ENCODE results near the gene KCNH1.

Gene KCNH1

DNA sequence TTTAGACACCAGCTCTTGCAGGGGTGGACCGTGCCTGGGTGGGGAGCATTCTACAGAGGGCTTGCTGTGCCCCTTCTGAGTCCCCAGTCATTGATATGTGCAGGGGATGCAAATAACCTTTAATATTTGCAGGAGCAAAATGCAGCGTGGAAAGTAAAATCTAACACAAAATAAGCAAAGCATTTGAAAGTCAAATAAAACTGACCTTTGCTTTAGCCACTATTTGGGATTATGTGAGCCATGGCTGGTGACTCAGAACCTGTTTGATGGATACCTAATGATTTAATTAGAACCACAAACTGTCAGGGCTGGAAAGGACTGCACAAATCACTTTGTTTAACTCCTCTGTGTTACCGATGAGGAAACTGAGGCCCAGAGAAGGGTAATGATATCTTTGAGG lies 427.7 kb downstream of the KCNH1 start:
- H3K9ac ChIP-seq (ENCODE audit: low read length) = no peak overlapping the region
- no peaks in the 10 kb centered on the region for H3K9me3 ChIP-seq (ENCODE audit: control insufficient read depth, low read length)
- H3K36me3 ChIP-seq (ENCODE audit: control insufficient read depth, insufficient read depth, low read length, severe bottlenecking) = no peaks in the 10 kb centered on the region
- DNase-seq (ENCODE audit: low read depth) = no peak
- H3K27me3 ChIP-seq (replicated peaks; ENCODE audit: control insufficient read depth, insufficient read depth, low read length) = peaks cover 6% of the 10 kb centered on the region
- no peak overlapping the region for H3K4me3 ChIP-seq (ENCODE audit: low read length)
- H3K4me1 ChIP-seq (ENCODE audit: control insufficient read depth, insufficient read depth, low read length) = no peaks in the 10 kb centered on the region

DNA sequence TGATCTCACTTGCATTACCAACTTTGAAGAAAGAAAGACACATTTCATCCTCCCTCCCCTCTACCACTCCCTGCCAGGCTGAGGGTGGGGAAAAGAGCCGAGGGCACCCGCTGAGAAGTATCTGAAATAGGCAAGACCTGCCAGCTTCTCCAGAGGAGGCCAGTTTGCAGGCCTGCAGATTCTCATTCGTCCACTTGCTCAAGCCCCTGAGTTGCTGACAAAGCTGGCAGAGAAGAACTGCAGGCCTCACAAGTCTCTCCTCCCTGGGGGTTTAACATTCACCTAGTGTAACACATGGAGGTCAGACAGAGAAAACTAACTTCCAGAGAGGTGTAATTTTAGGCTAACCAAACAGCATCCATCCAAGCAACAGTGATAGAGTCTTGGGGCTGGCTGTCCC lies 428.9 kb downstream of the KCNH1 start:
- H3K27me3 ChIP-seq (replicated peaks; ENCODE audit: control insufficient read depth, insufficient read depth, low read length) = peaks cover 6% of the 10 kb centered on the region
- H3K4me3 ChIP-seq (ENCODE audit: low read length) = no peak overlapping the region
- no peak for DNase-seq (ENCODE audit: low read depth)
- no peaks in the 10 kb centered on the region for H3K9me3 ChIP-seq (ENCODE audit: control insufficient read depth, low read length)
- no peaks in the 10 kb centered on the region for H3K36me3 ChIP-seq (ENCODE audit: control insufficient read depth, insufficient read depth, low read length, severe bottlenecking)
- H3K4me1 ChIP-seq (ENCODE audit: control insufficient read depth, insufficient read depth, low read length) = no peaks in the 10 kb centered on the region
- H3K9ac ChIP-seq (ENCODE audit: low read length) = no peak overlapping the region

DNA sequence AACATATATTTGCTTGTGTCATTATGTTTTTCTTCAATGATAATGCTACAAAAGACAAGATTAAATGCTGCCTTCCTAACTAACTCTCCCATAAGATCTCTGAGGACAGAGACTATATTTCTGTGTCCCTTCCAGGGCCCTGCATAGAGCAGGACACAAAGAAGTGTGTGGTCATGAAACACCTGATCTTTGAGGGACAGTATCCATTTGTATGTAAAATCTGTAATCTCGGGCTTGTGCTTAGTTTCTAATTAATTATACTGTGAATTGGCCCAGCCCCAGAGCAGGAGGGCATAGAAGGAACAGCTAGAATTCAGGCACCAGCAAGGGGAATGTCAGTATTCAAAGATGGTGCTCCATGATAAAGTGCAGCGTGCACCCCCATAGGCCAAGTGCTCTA lies 430.4 kb downstream of the KCNH1 start:
- Histone ChIP-seq H3K9ac (ENCODE audit: low read length) (no peak overlapping the region), H3K36me3 (ENCODE audit: control insufficient read depth, insufficient read depth, low read length, severe bottlenecking) (no peaks in the 10 kb centered on the region), H3K4me1 (ENCODE audit: control insufficient read depth, insufficient read depth, low read length) (no peaks in the 10 kb centered on the region), H3K9me3 (ENCODE audit: control insufficient read depth, low read length) (no peaks in the 10 kb centered on the region), H3K4me3 (ENCODE audit: low read length) (no peak overlapping the region), H3K27me3 (replicated peaks; ENCODE audit: control insufficient read depth, insufficient read depth, low read length) (peaks cover 11% of the 10 kb centered on the region)
- no peak for DNase-seq (ENCODE audit: low read depth)

DNA sequence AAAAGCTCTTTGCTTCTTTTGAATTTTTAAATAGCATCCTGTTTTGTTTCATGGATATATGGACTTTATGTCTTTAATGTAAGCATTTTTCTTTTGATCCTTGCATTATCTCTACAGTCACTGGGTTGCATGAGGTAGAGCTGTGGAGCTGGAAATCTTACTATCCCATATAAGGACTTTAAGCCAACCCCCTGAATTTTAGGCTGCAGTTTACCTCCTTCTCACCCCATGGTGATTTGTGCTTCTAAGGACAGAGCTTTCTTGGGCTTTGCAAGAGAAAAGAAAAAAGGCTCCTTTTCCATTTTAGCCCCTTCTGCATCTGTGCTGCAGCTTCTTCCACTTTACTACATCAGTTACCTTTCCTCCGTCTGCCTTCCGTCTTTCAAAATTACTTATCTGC lies 431.4 kb downstream of the KCNH1 start:
- H3K36me3 ChIP-seq (ENCODE audit: control insufficient read depth, insufficient read depth, low read length, severe bottlenecking) = no peaks in the 10 kb centered on the region
- H3K9ac ChIP-seq (ENCODE audit: low read length) = no peak overlapping the region
- no peaks in the 10 kb centered on the region for H3K4me1 ChIP-seq (ENCODE audit: control insufficient read depth, insufficient read depth, low read length)
- no peak overlapping the region for H3K4me3 ChIP-seq (ENCODE audit: low read length)
- no peaks in the 10 kb centered on the region for H3K9me3 ChIP-seq (ENCODE audit: control insufficient read depth, low read length)
- DNase-seq (ENCODE audit: low read depth) = no peak
- H3K27me3 ChIP-seq (replicated peaks; ENCODE audit: control insufficient read depth, insufficient read depth, low read length) = peaks cover 6% of the 10 kb centered on the region

DNA sequence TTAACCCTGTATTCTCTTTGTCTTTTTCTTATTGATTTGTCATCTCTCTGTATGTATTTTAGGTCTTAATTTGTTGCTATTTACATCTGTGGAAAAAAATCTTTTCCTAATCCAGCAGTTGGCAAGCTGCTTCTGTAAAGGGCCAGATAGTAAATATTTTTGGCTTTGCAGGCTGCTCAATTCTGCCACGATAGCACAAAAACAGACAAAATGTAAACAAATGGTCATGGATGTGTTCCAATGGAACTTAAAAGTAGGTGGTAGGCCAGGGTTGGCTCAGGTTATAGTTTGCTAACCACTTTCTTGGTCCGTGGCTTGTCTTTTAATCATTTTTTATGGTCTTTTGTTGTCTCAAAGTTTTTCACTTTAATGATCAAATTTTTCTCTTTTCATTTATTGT lies 433.4 kb downstream of the KCNH1 start:
- H3K9ac ChIP-seq (ENCODE audit: low read length) = no peak overlapping the region
- no peaks in the 10 kb centered on the region for H3K4me1 ChIP-seq (ENCODE audit: control insufficient read depth, insufficient read depth, low read length)
- peak; percentile 44 for DNase-seq (ENCODE audit: low read depth)
- no peaks in the 10 kb centered on the region for H3K9me3 ChIP-seq (ENCODE audit: control insufficient read depth, low read length)
- no peaks in the 10 kb centered on the region for H3K36me3 ChIP-seq (ENCODE audit: control insufficient read depth, insufficient read depth, low read length, severe bottlenecking)
- H3K27me3 ChIP-seq (replicated peaks; ENCODE audit: control insufficient read depth, insufficient read depth, low read length) = peaks cover 8% of the 10 kb centered on the region
- H3K4me3 ChIP-seq (ENCODE audit: low read length) = no peak overlapping the region

DNA sequence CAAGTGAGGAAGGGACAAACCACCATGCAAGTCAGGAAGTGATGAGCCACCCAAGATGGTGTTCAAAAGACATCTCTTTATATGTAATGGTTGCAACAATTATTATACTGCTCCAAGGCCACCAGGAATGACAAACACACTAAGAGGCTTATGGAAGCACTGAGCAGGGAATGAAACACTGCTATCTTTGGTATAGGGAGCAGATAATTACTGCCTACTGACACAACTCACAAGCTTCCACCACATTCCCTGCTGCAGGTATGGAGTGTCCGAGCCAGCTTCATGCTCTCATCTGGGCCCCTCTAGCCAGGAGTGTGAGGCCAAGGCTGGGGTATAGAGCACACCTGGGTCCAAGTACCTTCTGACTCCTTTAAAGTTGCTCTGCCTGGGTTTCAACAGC lies 433.9 kb downstream of the KCNH1 start:
- no peak overlapping the region for H3K4me3 ChIP-seq (ENCODE audit: low read length)
- peaks cover 9% of the 10 kb centered on the region for H3K27me3 ChIP-seq (replicated peaks; ENCODE audit: control insufficient read depth, insufficient read depth, low read length)
- no peaks in the 10 kb centered on the region for H3K9me3 ChIP-seq (ENCODE audit: control insufficient read depth, low read length)
- no peak overlapping the region for H3K9ac ChIP-seq (ENCODE audit: low read length)
- H3K4me1 ChIP-seq (ENCODE audit: control insufficient read depth, insufficient read depth, low read length) = no peaks in the 10 kb centered on the region
- DNase-seq (ENCODE audit: low read depth) = no peak
- H3K36me3 ChIP-seq (ENCODE audit: control insufficient read depth, insufficient read depth, low read length, severe bottlenecking) = no peaks in the 10 kb centered on the region

DNA sequence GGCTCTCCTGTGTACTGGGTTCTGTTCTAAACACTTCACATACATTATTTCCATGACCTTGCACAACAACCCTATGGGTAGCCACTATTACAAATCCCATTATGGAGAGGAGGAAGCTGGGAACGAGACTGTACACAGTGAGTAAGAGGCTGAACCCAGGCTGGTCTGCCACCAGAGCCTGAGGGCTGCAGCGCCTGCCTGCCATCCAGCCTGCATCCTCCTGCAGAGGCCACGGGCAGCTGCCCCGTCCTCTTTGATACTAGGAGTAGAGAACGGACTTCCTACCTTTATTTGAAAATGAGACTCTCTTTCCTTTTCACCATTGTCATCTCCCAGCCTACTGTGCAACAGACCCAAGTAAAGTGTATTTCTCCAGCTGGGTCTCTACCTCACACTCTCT lies 435.3 kb downstream of the KCNH1 start:
- no peak overlapping the region for H3K9ac ChIP-seq (ENCODE audit: low read length)
- no peaks in the 10 kb centered on the region for H3K36me3 ChIP-seq (ENCODE audit: control insufficient read depth, insufficient read depth, low read length, severe bottlenecking)
- H3K27me3 ChIP-seq (replicated peaks; ENCODE audit: control insufficient read depth, insufficient read depth, low read length) = peaks cover 13% of the 10 kb centered on the region
- no peak for DNase-seq (ENCODE audit: low read depth)
- no peaks in the 10 kb centered on the region for H3K4me1 ChIP-seq (ENCODE audit: control insufficient read depth, insufficient read depth, low read length)
- no peaks in the 10 kb centered on the region for H3K9me3 ChIP-seq (ENCODE audit: control insufficient read depth, low read length)
- H3K4me3 ChIP-seq (ENCODE audit: low read length) = no peak overlapping the region

DNA sequence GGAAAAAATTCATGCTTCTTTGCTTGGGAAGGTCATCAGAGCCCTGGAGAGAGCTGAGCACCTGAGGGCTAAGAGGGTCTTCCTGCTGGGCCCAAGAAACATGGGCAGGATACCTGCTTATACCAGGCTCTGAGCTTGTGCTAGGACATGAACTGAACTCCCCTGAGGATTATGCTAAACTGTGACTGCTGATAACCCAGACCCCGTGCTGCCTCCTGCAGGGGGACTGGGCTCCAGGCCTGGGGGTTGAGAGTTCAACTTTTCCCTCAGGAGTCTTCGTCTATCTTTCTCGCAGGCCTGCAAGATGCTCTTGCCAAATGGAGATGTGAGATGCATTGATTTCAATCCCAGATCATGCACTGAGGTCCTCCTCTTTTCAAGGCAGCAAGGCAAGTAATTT lies 436.8 kb downstream of the KCNH1 start:
- Histone ChIP-seq H3K4me3 (ENCODE audit: low read length) (no peak overlapping the region), H3K9ac (ENCODE audit: low read length) (no peak overlapping the region), H3K27me3 (replicated peaks; ENCODE audit: control insufficient read depth, insufficient read depth, low read length) (peaks cover 13% of the 10 kb centered on the region), H3K4me1 (ENCODE audit: control insufficient read depth, insufficient read depth, low read length) (no peaks in the 10 kb centered on the region), H3K9me3 (ENCODE audit: control insufficient read depth, low read length) (no peaks in the 10 kb centered on the region), H3K36me3 (ENCODE audit: control insufficient read depth, insufficient read depth, low read length, severe bottlenecking) (no peaks in the 10 kb centered on the region)
- DNase-seq (ENCODE audit: low read depth) = no peak

DNA sequence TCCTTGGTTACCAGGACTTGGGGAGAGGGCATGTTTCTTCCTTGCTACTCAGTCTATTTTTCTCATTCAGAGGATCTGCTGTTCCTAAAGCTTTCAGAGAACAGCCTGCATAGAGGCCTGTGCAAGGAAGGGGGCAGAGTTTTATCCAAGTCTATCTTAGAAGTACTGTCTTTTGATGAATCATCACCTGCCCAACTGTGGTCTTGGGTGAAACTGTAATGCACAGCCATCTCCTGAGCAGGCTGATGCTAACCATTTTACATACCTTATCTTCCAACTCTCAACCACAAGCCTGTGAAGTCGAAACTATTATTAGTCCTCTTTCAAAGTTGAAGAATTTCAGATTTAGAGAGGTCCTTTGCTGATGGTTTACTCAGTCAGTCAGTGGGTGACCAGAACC lies 437.2 kb downstream of the KCNH1 start:
- no peak for DNase-seq (ENCODE audit: low read depth)
- Histone ChIP-seq H3K9ac (ENCODE audit: low read length) (no peak overlapping the region), H3K36me3 (ENCODE audit: control insufficient read depth, insufficient read depth, low read length, severe bottlenecking) (no peaks in the 10 kb centered on the region), H3K4me3 (ENCODE audit: low read length) (no peak overlapping the region), H3K27me3 (replicated peaks; ENCODE audit: control insufficient read depth, insufficient read depth, low read length) (peaks cover 13% of the 10 kb centered on the region), H3K4me1 (ENCODE audit: control insufficient read depth, insufficient read depth, low read length) (no peaks in the 10 kb centered on the region), H3K9me3 (ENCODE audit: control insufficient read depth, low read length) (no peaks in the 10 kb centered on the region)

DNA sequence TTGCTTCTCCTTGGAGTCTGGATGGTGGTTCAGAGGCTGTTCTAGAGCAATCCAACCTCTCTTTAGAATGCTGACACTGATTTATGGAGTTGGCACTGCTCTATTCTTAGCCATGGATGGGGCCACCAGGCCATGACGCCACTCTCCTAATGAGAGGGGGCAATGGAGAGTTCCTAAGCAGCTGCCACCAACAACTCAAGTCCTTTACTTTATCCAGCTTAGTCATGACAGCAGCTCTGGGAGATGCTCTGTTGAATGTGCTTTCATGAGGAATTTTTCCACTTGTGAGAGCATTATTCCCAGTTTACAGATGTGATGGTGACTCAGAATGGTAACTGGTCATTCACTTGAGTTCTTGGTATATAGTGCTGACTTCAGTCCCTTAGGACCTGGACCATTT lies 438.9 kb downstream of the KCNH1 start:
- no peak for DNase-seq (ENCODE audit: low read depth)
- Histone ChIP-seq H3K36me3 (ENCODE audit: control insufficient read depth, insufficient read depth, low read length, severe bottlenecking) (no peaks in the 10 kb centered on the region), H3K4me3 (ENCODE audit: low read length) (no peak overlapping the region), H3K27me3 (replicated peaks; ENCODE audit: control insufficient read depth, insufficient read depth, low read length) (peaks cover 13% of the 10 kb centered on the region), H3K9me3 (ENCODE audit: control insufficient read depth, low read length) (no peaks in the 10 kb centered on the region), H3K4me1 (ENCODE audit: control insufficient read depth, insufficient read depth, low read length) (no peaks in the 10 kb centered on the region), H3K9ac (ENCODE audit: low read length) (no peak overlapping the region)

DNA sequence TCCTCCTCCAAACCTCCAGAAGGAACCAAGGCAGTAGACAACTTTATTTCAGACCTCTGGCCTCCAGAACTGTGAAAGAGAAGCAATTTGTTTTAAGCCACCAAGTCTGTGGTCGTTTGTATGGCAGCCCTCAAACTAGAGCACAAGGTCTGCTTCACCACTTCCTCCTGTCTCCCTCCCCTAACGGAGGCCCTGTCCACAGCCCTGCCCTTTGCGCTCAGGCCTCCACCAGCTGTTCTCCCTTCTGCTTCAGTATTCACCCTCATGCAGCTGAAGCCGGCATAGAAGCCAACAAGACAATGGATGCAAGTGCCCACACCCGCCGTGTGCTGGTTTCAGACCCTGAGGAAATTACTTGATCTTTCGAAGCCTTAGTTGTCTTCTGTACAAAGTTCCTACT lies 441.2 kb downstream of the KCNH1 start:
- DNase-seq (ENCODE audit: low read depth) = no peak
- peaks cover 7% of the 10 kb centered on the region for H3K27me3 ChIP-seq (replicated peaks; ENCODE audit: control insufficient read depth, insufficient read depth, low read length)
- H3K9me3 ChIP-seq (ENCODE audit: control insufficient read depth, low read length) = no peaks in the 10 kb centered on the region
- H3K9ac ChIP-seq (ENCODE audit: low read length) = no peak overlapping the region
- H3K4me1 ChIP-seq (ENCODE audit: control insufficient read depth, insufficient read depth, low read length) = no peaks in the 10 kb centered on the region
- H3K4me3 ChIP-seq (ENCODE audit: low read length) = no peak overlapping the region
- no peaks in the 10 kb centered on the region for H3K36me3 ChIP-seq (ENCODE audit: control insufficient read depth, insufficient read depth, low read length, severe bottlenecking)

DNA sequence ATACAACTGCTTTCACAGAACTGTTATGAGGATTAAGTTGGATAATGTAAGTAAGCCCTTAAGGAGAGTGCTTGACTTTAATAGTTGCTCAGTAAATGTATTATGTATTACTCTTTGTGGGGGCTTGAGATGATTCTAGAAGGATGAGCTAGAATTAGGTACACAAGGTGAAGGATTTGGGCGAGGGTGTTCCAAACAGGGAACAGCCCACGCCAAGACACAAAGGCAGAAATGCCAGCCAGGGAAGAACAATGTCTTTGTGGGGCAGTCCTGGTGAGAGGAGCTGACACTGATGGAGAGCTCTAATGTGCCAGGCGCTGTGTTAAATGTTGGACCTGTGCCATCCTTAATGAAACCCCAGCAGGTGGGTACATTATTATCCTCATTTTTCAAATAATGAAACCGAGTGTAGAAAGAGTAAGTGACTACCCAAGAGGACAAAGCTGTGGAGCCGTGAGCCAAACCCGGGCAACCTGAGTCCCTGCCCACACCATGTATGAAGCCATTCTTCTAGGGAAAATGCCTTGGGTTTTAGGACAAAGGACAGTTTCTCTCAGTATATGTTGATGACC lies 442.8 kb downstream of the KCNH1 start:
- Histone ChIP-seq H3K27me3 (replicated peaks; ENCODE audit: control insufficient read depth, insufficient read depth, low read length) (peaks cover 5% of the 10 kb centered on the region), H3K4me1 (ENCODE audit: control insufficient read depth, insufficient read depth, low read length) (no peaks in the 10 kb centered on the region), H3K9me3 (ENCODE audit: control insufficient read depth, low read length) (no peaks in the 10 kb centered on the region), H3K4me3 (ENCODE audit: low read length) (no peak overlapping the region), H3K36me3 (ENCODE audit: control insufficient read depth, insufficient read depth, low read length, severe bottlenecking) (no peaks in the 10 kb centered on the region), H3K9ac (ENCODE audit: low read length) (no peak overlapping the region)
- no peak for DNase-seq (ENCODE audit: low read depth)

Data from adipocyte (in vitro differentiated cells).